NT2/D1 (cell line): ENCODE data around the gene PANK3.

Experiments
- SUZ12 ChIP-seq: IDR thresholded peaks from 2 replicates; pipeline ENCODE4 v1.6.1; 2011; ENCODE audit not compliant: insufficient read length, insufficient read depth; ENCODE audit errors: extremely low read depth
- YY1 ChIP-seq: IDR thresholded peaks from 2 replicates; pipeline ENCODE4 v1.6.1; 2011; ENCODE audit not compliant: insufficient read length, insufficient read depth
- ZNF274 ChIP-seq: IDR thresholded peaks from 2 replicates; pipeline ENCODE4 v1.6.1; 2011; ENCODE audit warnings: mild to moderate bottlenecking, low read depth, low read length

DNA sequence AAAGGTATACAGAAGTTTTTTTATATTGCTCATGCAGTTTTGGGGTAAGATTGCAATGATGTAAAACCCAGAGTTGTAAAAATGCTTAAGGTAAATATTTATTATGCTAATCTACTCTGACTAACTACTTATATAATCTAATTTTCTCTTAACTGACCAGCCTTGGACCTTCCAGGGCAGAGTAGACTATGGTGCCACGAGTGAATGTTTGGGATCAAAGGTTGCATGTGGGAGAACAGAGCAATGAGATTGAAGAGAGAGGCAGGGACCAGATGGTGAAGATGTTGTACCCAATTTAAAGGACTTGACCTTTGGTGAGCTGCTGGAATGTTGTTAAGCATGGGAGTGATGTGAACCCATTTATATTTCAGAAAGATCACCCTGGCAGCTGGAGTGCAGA is 34.8 kb upstream of the PANK3 start:
- TF ChIP-seq YY1 = no peak
- no peak for TF ChIP-seq ZNF274
- TF ChIP-seq SUZ12 = no peak
